Bronchial epithelial cell (primary cell): ENCODE results near the gene TNRC6A. TPM values are rescaled to one million over a fixed set of nuclear protein-coding genes. Genes with fewer than 3 reads are reported as not detected.
A peak's percentile ranks its signal among the peaks of the same experiment; 100 is the strongest.

Experiments
- DNase-seq: peaks from one replicate; pipeline ENCODE4 v3.0.0-alpha.2; 2010; ENCODE audit warnings: low read depth
- FAIRE-seq: peaks from 2 replicates; lab custom pipeline; 2011; peaks lifted over from hg19 to GRCh38; lab: Jason Lieb, UNC
- H3K27me3 ChIP-seq: 2 replicates; pipeline ENCODE4 v1.5.1; 2011; ENCODE audit warnings: low read length; ENCODE audit not compliant: control insufficient read depth, insufficient read depth
- H3K36me3 ChIP-seq: 2 replicates; pipeline ENCODE4 v1.5.1; 2011; ENCODE audit warnings: low read length; ENCODE audit not compliant: control insufficient read depth, insufficient read depth
- H3K4me3 ChIP-seq: 2 replicates; pipeline ENCODE4 v1.5.1; 2011; ENCODE audit warnings: mild to moderate bottlenecking, low read depth, low read length, control low read depth
- CTCF ChIP-seq: IDR thresholded peaks from 2 replicates; pipeline ENCODE4 v1.5.1; 2011; ENCODE audit warnings: mild to moderate bottlenecking, moderate library complexity, low read length, control low read depth, inconsistent platforms; ENCODE audit not compliant: insufficient read depth, severe bottlenecking
- total RNA-seq: library from RNA; depleted of rRNA; stranded (reverse); fragments of >200 nt; gene quantifications from 2 replicates; pipeline ENCODE4 v1.2.1, GENCODE V29; 2014

Gene TNRC6A
- total RNA-seq, 1 donor from 2014 or later = 14.2 TPM

GRCh38 chr16:24753437-24753836, 24.0 kb downstream of the TNRC6A start:
- no peak for TF ChIP-seq CTCF
- no peak for FAIRE-seq
- DNase-seq = peak; percentile 65
- Histone ChIP-seq H3K4me3 (no peak overlapping the region), H3K27me3 (no peaks in the 10 kb centered on the region), H3K36me3 (no peaks in the 10 kb centered on the region)

- no peak for DNase-seq
- no peak for TF ChIP-seq CTCF
- no peak for FAIRE-seq
- H3K36me3 ChIP-seq = peaks cover under 1% of the 10 kb centered on the region
- H3K27me3 ChIP-seq = no peaks in the 10 kb centered on the region
- H3K4me3 ChIP-seq = no peak overlapping the region
These were observed 25.1 kb downstream of the TNRC6A start for GRCh38 chr16:24754543-24754942.

DNA sequence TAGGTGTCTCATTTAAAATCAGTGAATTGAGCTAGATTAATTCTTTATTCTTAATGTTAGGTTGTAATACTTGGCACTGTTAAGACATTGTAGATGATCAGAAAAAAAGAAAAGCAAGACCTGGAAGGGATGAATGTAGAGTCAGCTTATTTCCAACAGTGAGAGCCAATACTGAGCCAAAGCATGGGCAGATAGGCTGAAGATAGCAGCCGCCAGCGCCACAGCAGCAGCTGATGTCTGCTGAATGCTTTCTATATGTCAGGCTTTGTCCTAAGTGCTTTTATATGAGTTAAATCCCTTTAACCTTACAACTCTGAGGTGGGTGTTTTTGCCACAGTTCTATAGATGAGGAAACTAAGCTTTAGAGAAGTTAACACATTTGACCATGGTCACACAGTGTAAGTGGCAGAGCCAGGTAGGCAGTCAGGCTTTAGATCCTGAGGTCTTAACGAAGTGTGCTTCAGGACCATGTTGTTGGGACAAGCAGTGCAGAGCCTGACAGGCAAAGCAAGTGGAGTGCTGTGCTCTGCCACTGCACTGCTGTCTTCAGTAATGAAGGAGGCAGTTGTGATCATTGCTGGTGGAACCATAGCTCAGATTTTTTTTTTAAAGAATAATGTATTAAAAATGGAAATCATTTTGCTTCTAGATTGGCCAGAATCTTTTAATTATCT, 25.9 kb downstream of the TNRC6A start:
- H3K36me3 ChIP-seq = peaks cover 3% of the 10 kb centered on the region
- H3K27me3 ChIP-seq = no peaks in the 10 kb centered on the region
- no peak for DNase-seq
- FAIRE-seq = no peak
- H3K4me3 ChIP-seq = no peak overlapping the region
- no peak for TF ChIP-seq CTCF

GRCh38 chr16:24758373-24758772, 28.9 kb downstream of the TNRC6A start:
- no peak for FAIRE-seq
- TF ChIP-seq CTCF = no peak
- H3K27me3 ChIP-seq = no peaks in the 10 kb centered on the region
- H3K36me3 ChIP-seq = peaks cover 3% of the 10 kb centered on the region
- peak; percentile 40 for DNase-seq
- no peak overlapping the region for H3K4me3 ChIP-seq

DNA sequence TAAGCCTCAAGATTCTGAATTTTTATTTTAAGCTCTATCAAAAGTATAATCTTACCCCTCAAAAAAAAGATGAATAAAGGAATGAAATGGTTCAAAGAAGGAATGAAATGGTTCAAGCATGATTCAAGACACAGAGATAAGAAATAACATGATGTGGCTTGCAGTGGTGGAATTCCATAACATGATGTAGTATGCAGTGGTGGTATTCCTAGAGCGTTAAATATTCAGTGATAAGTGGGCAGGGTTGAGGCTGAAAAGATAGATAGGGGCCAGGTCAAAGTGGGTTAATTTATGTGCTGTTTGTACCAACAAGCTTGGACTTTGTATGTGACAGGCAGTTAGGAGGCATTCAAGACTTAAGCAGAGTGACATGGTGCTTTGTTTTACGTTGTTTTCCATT, 29.6 kb downstream of the TNRC6A start:
- Histone ChIP-seq H3K36me3 (peaks cover 3% of the 10 kb centered on the region), H3K4me3 (no peak overlapping the region), H3K27me3 (no peaks in the 10 kb centered on the region)
- FAIRE-seq (no peak), DNase-seq (peak; percentile 57)
- no peak for TF ChIP-seq CTCF

DNA sequence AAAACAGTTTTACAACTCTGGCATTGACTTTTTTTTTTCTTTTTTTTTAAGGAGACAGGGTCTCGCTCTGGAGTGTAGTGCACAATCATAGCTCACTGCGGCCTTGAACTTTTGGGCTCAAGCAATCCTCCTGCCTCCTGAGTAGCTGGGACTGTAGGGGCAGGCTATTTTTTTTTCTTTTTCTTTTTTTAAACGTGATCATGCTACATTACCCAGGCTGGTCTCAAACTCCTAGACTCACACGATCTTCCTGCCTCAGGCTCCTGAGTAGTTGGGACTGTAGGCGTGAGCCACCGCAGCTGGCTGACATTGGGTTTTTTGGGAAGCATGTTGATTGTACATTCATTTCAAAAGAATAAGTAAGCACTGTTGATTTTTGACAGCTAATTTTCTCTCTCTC, 32.1 kb downstream of the TNRC6A start:
- H3K36me3 ChIP-seq = peaks cover 3% of the 10 kb centered on the region
- FAIRE-seq = no peak

More for the DNA sequence above, 32.1 kb downstream of the TNRC6A start:
- Histone ChIP-seq H3K27me3 (no peaks in the 10 kb centered on the region), H3K4me3 (no peak overlapping the region)
- TF ChIP-seq CTCF = no peak
- no peak for DNase-seq
